Small intestine (tissue), 7 donors: ENCODE data around the gene CRYBA1. TPM values are rescaled to one million over a fixed set of nuclear protein-coding genes. Genes with fewer than 3 reads are reported as not detected.
A peak's percentile ranks its signal among the peaks of the same experiment; 100 is the strongest.

ENCODE experiments used
- DNase-seq, 2 donors: peaks; one replicate each; pipeline versions ENCODE4 v3.0.0 to v3.0.0-alpha.2; 2013
- FAIRE-seq: peaks from 2 replicates; lab custom pipeline; 2012; peaks lifted over from hg19 to GRCh38; lab: Jason Lieb, UNC
- H3K27ac ChIP-seq, 3 donors: one replicate each; pipeline ENCODE4 v1.5.1; 2013; ENCODE audit warnings: low read length in 2 of 3, mild to moderate bottlenecking in 2 of 3, control low read depth in 1 of 3, inconsistent platforms in 1 of 3, low read depth in 1 of 3, moderate library complexity in 1 of 3
- H3K27me3 ChIP-seq, 3 donors: one replicate each; pipeline ENCODE4 v1.6.1; 2013; ENCODE audit warnings: low read length in 3 of 3, inconsistent platforms in 1 of 3; ENCODE audit not compliant: control insufficient read depth in 3 of 3, insufficient read depth in 3 of 3
- H3K36me3 ChIP-seq, 3 donors: one replicate each; pipeline ENCODE4 v1.6.1; 2013; ENCODE audit warnings: low read length in 3 of 3, inconsistent platforms in 1 of 3, low read depth in 1 of 3, mild to moderate bottlenecking in 1 of 3, moderate library complexity in 1 of 3; ENCODE audit not compliant: control insufficient read depth in 3 of 3, insufficient read depth in 2 of 3
- H3K4me1 ChIP-seq, 3 donors: one replicate each; pipeline ENCODE4 v1.6.1; 2013; ENCODE audit warnings: low read length in 2 of 3, inconsistent platforms in 1 of 3, low read depth in 1 of 3, mild to moderate bottlenecking in 1 of 3, moderate library complexity in 1 of 3; ENCODE audit not compliant: control insufficient read depth in 3 of 3, insufficient read depth in 2 of 3
- H3K4me3 ChIP-seq, 3 donors: one replicate each; pipeline ENCODE4 v1.5.1; 2013; ENCODE audit warnings: low read length in 3 of 3, control low read depth in 1 of 3, inconsistent platforms in 1 of 3, low read depth in 1 of 3, mild to moderate bottlenecking in 1 of 3, moderate library complexity in 1 of 3
- H3K9me3 ChIP-seq, 2 donors: one replicate each; pipeline ENCODE4 v1.6.1; 2013; ENCODE audit warnings: low read depth in 1 of 2, low read length in 1 of 2; ENCODE audit not compliant: control insufficient read depth in 2 of 2, insufficient read depth in 1 of 2
- WGBS, 3 donors: extraction: QIAGEN DNeasy Blood & Tissue Kit; methylation state at CpG; one replicate each; pipeline ENCODE4 v1.1.7; 2013; 5-methylcytosine and 5-hydroxymethylcytosine counted together
- polyA plus RNA-seq, 4 donors: library from polyadenylated mRNA; stranded (reverse) in 3 of 4; unstranded in 1 of 4; fragments of 200-250 nt in 3 of 4; fragments of 120-200 nt in 1 of 4; gene quantifications; one replicate each; pipeline versions ENCODE4 v1.2.1 to v1.2.3, GENCODE V29; 2013
- donor health status: healthy with polysubstance abuse.
- donor health status: control.
- donor health status: control.
- donor health status: Bipolar disorder and iron deficiency.
- donor health status: healthy.

CRYBA1 gene
- polyA plus RNA-seq, 4 donors: not detected

DNA sequence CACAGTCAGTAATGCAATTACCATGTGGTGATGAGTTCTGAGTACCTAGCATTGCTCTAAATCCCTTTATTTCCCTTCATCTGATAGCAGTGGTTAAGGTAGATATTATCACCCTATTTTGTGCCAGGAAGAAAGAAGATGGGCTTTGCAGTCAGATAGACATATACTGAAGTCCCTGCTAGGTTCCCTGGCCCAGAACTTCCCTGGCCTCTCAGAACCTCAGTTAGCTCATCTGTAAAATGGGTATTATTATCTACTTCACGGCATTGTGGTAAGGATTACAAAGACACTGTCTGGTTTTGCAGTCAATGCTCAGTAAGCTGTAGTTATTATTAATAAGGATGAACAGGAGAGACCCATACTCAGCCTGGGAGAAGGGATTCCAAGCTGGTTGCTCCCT, 4.6 kb upstream of the CRYBA1 start:
- FAIRE-seq (no peak), DNase-seq (no peak)
- Histone ChIP-seq H3K27me3 (no peaks in the 10 kb centered on the region), H3K27ac (no peak overlapping the region), H3K36me3 (no peaks in the 10 kb centered on the region), H3K9me3 (no peaks in the 10 kb centered on the region), H3K4me3 (no peak overlapping the region), H3K4me1 (peaks cover 0 to 9% (median 0%) of the 10 kb centered on the region in 3 donors)
- WGBS, 3 donors: 87 to 94% (median 88%) methylated on average over 1 of the region's 1 CpG

GRCh38 chr17:29242790-29243189, 3.9 kb upstream of the CRYBA1 start:
- H3K4me3 ChIP-seq: no peak overlapping the region
- no peaks in the 10 kb centered on the region for H3K36me3 ChIP-seq
- WGBS, 3 donors: 87 to 94% (median 91%) methylated on average over 6 of the region's 6 CpGs
- no peaks in the 10 kb centered on the region for H3K9me3 ChIP-seq
- H3K27me3 ChIP-seq: no peaks in the 10 kb centered on the region
- H3K27ac ChIP-seq: no peak overlapping the region
- DNase-seq: no peak
- peaks cover 0 to 9% (median 0%) of the 10 kb centered on the region in 3 donors for H3K4me1 ChIP-seq
- no peak for FAIRE-seq

DNA sequence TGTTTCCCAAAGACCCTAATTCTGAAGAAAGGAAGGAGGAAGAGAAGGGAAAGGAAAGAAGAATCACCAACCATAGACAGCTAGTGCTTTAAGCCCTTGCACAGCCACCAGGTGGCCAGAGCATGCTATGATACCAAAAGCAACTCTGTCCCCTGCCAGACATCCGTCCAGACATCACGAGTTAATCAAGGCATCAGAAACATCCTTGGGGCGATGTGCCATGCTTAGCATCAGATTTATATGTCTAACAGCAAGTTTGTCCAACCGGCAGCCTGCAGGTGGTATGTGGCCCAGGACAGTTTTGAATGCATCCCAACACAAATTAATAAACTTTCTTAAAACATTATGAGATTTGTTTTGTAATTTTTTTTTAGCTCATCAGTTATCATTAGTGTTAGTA, 2.9 kb upstream of the CRYBA1 start:
- H3K27me3 ChIP-seq: no peaks in the 10 kb centered on the region
- H3K4me3 ChIP-seq: no peak overlapping the region
- H3K27ac ChIP-seq: no peak overlapping the region
- 40 to 64% (median 52%) methylated on average over 4 of the region's 4 CpGs for WGBS, 3 donors
- DNase-seq: peak in 1 of 2 donors; percentile 17
- no peak for FAIRE-seq
- H3K36me3 ChIP-seq: no peaks in the 10 kb centered on the region
- H3K4me1 ChIP-seq: peaks cover 0 to under 1% (median 0%) of the 10 kb centered on the region in 3 donors
- H3K9me3 ChIP-seq: no peaks in the 10 kb centered on the region

- no peak overlapping the region for H3K4me3 ChIP-seq
- no peak for DNase-seq
- H3K4me1 ChIP-seq: no peaks in the 10 kb centered on the region
- H3K9me3 ChIP-seq: no peaks in the 10 kb centered on the region
- 89 to 95% (median 90%) methylated on average over 6 of the region's 6 CpGs for WGBS, 3 donors
- H3K36me3 ChIP-seq: no peaks in the 10 kb centered on the region
- no peak overlapping the region for H3K27ac ChIP-seq
- no peaks in the 10 kb centered on the region for H3K27me3 ChIP-seq
- FAIRE-seq: no peak
These were observed 1.3 kb upstream of the CRYBA1 start for GRCh38 chr17:29245401-29245800.

GRCh38 chr17:29247219-29247618, 560 bp downstream of the CRYBA1 start:
- FAIRE-seq (no peak), DNase-seq (no peak)
- H3K27ac ChIP-seq: no peak overlapping the region
- WGBS, 3 donors: 78 to 86% (median 82%) methylated on average over 2 of the region's 2 CpGs
- no peaks in the 10 kb centered on the region for H3K4me1 ChIP-seq
- peaks cover 0 to 1% (median 0%) of the 10 kb centered on the region in 3 donors for H3K36me3 ChIP-seq
- no peaks in the 10 kb centered on the region for H3K9me3 ChIP-seq
- H3K4me3 ChIP-seq: no peak overlapping the region
- no peaks in the 10 kb centered on the region for H3K27me3 ChIP-seq

DNA sequence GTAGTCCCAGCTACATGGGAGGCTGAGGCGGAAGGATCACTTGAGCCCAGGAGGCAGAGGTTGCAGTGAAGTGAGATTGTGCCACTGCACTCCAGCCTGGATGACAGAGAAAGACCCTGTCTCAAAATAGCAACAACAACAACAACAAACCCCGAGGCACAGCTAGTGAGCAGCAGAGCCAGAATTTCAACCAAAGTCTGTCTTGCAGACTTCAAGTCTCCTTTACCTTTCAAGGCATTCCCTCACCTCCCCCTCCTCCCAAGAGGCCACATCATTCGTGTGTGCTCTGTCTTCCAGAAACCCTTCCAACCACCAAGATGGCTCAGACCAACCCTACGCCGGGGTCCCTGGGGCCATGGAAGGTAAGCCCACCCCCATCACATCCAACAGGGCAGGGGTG, 2.2 kb downstream of the CRYBA1 start:
- Histone ChIP-seq H3K27ac (no peak overlapping the region), H3K9me3 (no peaks in the 10 kb centered on the region), H3K4me3 (no peak overlapping the region), H3K27me3 (no peaks in the 10 kb centered on the region), H3K36me3 (peaks cover 0 to 1% (median 0%) of the 10 kb centered on the region in 3 donors), H3K4me1 (no peaks in the 10 kb centered on the region)
- no peak for DNase-seq
- no peak for FAIRE-seq
- 89% methylated on average over 5 of the region's 5 CpGs for WGBS, 3 donors

- FAIRE-seq: no peak
- WGBS, 3 donors: 75 to 100% (median 91%) methylated on average over 1 of the region's 1 CpG
These were observed 4.0 kb downstream of the CRYBA1 start for GRCh38 chr17:29250666-29251065.

DNA sequence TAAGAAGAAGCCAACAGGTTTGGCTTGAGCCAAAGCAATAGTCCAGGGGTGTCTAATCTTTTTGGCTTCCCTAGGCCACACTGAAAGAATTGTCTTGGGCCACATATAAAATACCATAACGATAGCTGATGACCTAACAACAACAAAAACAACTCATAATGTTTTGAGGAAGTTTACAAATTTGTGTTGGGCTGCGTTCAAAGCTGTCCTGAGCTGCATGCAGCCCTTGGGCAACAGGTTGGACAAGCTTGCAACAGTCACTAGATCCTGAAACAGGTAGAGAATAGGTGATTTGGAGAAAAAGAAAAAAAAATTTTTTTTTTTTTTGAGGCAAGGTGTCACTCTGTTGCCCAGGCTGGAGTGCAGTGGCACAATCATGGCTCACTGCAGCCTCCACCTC, 4.5 kb downstream of the CRYBA1 start:
- peaks cover 0 to 2% (median 0%) of the 10 kb centered on the region in 3 donors for H3K4me1 ChIP-seq
- no peaks in the 10 kb centered on the region for H3K27me3 ChIP-seq
- no peak for FAIRE-seq
- H3K27ac ChIP-seq: no peak overlapping the region
- no peaks in the 10 kb centered on the region for H3K9me3 ChIP-seq
- no peak for DNase-seq
- H3K36me3 ChIP-seq: peaks cover 0 to 2% (median 1%) of the 10 kb centered on the region in 3 donors
- H3K4me3 ChIP-seq: no peak overlapping the region
- 78 to 80% (median 80%) methylated on average over 2 of the region's 2 CpGs for WGBS, 3 donors

More at GRCh38 chr17:29250666-29251065, 4.0 kb downstream of the CRYBA1 start:
- Histone ChIP-seq H3K4me1 (no peaks in the 10 kb centered on the region), H3K36me3 (peaks cover 0 to 2% (median 1%) of the 10 kb centered on the region in 3 donors), H3K27ac (no peak overlapping the region), H3K27me3 (no peaks in the 10 kb centered on the region), H3K4me3 (no peak overlapping the region), H3K9me3 (no peaks in the 10 kb centered on the region)
- DNase-seq: no peak
